ENCODE results near the gene PDE11A.
"Not testable (repeated sequence)": the region's sequence is repeated elsewhere in the genome, so short reads cannot be mapped to it uniquely, and the experiment has no call there.

The PDE11A gene
- total RNA-seq, result 0 reads per million in 2 donors

DNA sequence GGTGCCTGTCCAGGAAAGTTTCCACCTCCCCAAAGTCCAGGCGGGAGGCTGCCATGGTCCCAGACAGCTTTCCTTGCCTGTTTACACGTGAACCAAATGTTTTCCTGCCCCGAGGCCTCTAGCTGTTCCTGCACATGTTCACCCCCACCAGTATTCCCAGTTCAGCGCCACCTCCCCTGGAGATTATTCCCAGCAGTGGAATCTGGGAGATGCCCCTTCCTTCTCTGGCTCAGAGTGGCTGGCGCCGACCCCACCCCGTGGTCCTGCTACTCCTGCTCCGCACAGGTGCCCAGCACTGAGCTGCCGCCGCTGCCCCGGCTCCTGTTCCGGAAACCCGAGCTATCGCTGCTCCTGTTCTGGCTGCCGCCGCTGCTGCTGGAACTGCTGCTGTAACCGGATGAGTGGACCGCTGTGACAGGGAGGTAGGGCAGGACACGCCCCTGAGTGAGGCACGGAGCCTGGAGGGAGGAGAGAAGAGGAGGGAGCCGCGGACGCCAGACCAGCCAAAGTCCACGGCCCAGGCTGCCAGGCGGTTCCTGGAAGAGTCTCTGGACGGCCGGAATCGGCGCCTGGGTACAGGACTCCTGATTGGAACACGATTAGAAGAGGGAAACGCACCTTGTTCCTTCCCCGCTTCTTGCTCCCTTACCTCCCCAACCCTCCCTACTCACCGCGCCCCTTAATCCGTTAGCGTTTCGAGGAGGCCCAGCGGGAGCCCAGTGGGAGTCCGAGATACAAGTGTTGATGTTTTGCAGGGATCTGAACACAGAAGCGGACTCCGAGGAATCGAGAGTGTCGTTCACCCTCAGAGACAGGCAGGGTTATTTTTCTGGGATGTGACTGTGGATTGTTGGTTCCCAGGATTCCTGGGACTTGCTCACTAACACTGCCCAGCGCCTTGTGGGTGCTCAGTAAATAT, at the start of gene PDE11A:
TSS of gene PDE11A (minus strand) at position 395 of the 919 bp plus-strand sequence. CDS start at position 55, 340 bp downstream.
- DNase-seq, result peak in 2 of 5 experiments; percentile 2 to 59

DNA sequence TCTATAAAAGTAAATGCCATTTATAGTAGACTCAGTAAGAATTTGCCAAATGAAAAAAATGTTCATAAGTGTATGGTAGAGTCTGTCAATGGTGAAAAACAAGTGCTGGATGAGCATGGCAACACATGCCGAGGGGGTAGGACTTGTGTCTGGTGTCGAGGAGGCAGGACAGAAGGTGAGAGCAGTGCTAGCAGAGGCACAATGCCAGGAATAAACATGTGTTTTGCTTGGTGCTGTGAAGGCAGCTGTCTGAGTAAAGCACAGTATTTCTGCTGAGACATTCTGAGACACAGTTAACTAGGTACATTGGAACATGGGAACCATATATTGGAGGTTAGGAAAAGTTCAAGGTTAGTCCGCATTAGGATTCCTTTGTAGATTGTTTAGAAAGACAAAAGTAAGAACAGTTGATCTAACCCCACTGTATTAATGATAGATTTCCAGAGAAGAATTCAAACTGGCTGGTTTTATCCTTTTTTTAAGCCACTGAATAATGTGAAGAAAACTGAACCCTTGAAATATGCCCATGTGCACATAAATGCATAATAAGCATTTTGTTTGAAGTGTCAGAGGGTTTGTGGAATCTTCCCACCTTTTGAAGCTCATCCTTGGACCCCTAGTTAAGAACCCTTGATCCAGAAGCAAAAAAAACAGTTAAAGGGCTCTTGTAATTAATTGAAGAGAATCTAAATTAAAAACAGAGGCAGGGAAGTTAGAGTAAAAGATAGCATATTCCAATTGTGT, 46.8 kb upstream of the PDE11A start:
- no peak for DNase-seq

GRCh38 chr2:178117725-178118124, 45.1 kb upstream of the PDE11A start:
- DNase-seq, result no peak

DNA sequence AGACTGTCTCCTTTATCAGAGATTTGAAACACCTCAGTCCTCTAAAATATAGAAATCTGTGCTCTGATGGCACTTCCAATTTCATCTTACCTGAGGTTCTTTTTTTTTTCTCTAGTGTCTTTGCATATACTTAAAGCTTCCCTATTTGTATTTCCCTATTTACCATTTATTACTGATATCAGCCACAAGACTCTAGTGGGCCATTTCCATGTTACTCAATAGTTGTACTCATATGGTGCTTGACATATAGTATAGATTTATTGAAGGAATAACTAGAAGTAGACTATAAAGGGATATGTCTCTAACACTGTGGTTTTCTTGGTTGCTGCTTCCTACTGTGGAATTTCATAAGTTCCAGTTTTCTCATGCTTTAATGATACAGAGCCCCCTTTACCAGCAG, 42.7 kb upstream of the PDE11A start:
- DNase-seq, result no peak

GRCh38 chr2:178114462-178114861, 41.9 kb upstream of the PDE11A start:
- DNase-seq, result peak in 1 of 5 experiments; percentile 13

- DNase-seq, result peak; percentile 65 to 89 (median 75)
Measured at GRCh38 chr2:178112202-178113152, 39.9 kb upstream of the PDE11A start, which contains the start of gene RBM45. Gene RBM45 (plus strand): TSS chr2:178112437. CDS start chr2:178112547, 110 bp downstream.

- DNase-seq, result no peak
Measured at GRCh38 chr2:178111743-178112142, 39.2 kb upstream of the PDE11A start.

DNA sequence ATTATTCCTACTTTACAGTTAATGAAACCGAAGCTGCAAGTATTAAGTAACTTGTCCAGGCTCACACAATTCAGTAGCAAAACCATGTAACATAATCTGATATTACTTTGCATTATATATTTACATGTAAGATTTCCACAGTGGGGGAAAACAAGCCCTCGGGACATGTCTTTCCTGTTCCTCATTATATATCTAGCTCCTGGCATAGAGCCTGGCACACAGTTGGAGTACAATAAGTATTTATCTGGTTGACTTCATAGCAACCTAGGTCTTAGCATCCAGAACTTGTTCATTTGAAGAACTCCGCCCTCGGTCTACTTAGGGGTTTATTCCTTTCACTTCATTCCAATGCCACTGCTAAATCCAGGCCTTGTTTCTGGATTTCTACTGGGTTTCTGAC, 38.1 kb upstream of the PDE11A start:
- DNase-seq, result no peak

- DNase-seq, result peak in 2 of 5 experiments; percentile 6 to 52
Measured at GRCh38 chr2:178109813-178110212, 37.2 kb upstream of the PDE11A start.

- no peak for DNase-seq
Measured at GRCh38 chr2:178108176-178108575, 35.6 kb upstream of the PDE11A start.

DNA sequence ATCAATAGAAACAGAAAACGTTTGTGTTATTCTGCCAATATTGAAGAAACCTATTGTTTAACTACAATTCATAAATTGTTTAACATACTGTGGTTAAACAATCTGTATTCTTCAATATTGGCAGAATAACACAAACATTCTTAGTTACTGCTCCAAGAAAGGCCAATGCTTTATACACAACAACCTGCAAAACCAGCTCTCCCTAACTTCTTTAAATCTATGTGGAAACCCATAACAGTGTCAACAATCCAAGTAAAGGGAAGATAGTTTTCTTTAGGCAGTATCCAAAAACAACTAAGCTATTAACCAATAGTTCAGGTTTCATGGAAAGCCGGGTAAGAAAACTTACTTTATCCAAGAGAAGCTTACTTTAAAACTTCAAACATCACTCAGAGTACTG, 33.5 kb upstream of the PDE11A start:
- no peak for DNase-seq

DNA sequence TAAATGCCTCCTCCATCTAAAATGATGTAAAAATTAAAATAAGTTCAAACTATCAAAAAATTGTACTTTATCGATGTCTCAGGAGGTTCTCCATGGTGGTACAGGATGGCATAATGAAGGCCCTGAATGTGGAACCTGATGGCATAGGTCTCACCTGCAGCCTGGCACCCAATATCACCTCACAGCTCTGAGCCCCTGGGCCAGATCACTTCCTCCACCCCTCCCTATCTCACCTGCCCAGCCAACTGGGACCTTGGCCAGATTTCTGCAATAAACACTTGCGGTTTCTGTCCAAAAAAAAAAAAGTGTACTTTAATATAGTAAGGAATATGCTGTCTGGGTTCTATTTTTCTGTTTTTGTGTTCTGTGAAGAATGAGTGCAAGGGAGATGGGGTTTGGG, 33.0 kb upstream of the PDE11A start:
- no peak for DNase-seq

GRCh38 chr2:178101321-178102079, 28.9 kb upstream of the PDE11A start:
- no peak for DNase-seq

DNA sequence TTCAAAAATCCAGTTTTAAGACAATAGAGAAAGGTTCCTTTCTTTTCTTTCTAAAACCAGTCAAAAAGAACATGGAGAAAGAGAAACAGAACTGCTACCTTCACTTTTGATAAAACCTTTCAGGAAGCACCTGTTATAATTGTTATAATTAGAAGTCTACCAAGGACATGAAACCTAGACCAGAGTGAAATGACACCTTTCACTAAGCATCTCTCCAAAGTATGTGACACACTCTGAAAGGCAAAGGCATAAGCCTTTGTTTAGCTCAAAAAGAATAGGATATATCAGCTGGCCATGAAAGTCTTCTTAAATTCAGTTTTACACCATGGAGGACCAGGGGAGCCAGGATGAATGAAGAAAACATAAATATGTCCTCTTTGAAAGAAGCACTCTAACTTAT, 20.9 kb upstream of the PDE11A start:
- DNase-seq, result no peak

- DNase-seq, result no peak
Measured at GRCh38 chr2:178088774-178089270, 16.2 kb upstream of the PDE11A start.

DNA sequence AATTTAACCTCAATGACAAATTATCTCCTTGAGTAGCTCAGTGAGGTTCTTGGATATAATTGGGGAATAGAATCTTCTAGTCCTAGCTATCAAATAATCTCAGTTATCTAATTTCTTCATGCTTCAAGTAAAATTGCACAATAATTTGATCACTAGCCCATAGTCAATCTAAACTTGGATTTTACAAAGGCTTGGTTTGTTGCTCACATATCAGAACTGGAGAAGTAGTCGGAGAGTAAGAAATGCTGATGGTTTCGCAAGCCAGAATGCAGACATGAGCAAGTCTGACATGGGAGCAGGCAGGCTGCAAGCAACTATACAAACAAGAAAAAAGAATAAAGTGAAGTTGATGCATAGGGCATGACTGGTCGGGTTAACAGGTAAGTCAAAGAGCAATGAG, 11.7 kb upstream of the PDE11A start:
- DNase-seq, result no peak

DNA sequence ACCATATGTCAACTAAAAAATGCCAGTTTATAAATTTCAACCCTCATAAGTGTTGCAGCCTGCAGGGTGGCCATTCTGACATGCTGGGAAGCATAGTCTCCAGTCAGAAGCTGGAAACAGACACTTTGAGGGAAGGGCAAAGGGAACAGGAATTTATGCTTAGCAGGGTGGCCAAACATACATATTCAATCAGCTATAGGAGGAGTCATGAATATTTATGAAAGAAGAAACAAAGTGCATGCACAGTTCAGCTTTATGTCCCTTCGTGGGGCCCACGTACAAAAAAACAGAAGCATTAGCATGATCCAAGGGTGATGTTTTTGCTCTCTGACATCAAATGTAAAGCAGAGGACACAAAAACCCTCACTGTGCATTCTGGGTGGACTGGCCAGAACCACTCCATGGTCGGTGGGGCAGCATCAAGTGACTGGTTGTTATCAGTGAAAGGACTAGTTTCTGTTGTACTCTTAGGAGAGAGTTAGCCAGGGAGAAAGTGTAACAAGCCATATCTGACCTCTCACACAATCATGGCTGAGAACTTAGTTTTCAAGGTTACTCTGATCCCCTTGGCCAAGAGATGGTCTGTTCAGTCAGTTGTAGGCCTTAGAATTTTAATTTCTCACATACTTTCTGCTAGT, 9.9 kb upstream of the PDE11A start:
- DNase-seq, result no peak

- not testable (repeated sequence) for DNase-seq
Measured at GRCh38 chr2:178079279-178079678, 6.7 kb upstream of the PDE11A start.

DNA sequence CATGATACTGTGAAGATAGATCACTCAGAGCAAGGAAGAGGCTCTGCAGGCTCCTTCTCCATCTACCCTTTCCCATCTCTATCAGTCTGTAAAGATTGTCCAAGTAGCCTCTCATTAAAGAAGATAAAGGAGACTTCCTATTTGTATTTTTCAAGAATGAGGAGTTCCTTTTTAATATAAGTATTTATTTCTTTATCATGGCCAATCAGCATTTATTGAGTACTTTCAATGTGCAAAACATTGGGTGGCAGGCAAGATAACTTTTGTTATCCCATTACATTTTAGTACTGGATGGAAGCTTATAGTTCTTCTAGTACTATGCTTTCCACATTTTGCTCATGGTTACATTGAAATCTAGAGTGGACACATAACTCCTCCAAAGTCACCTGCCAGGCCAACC, 3.6 kb upstream of the PDE11A start:
- no peak for DNase-seq

GRCh38 chr2:178075006-178075326, 2.4 kb upstream of the PDE11A start:
- DNase-seq, result no peak

All from T-helper 2 cell (primary cell).